Measurements from ENCODE around the gene GNAI2.

GNAI2 gene

GRCh38 chr3:50192124-50192523, 43.9 kb upstream of the GNAI2 start:
- peaks cover 7% of the 10 kb centered on the region for H3K4me1 Mint-ChIP-seq
- TF ChIP-seq CTCF (IDR thresholded peaks at IDR 0.05; ENCODE audit: unreplicated experiment in 3 of 3), result no peak
- peaks cover 14% of the 10 kb centered on the region for H3K27me3 Mint-ChIP-seq (ENCODE audit: low read depth)
- H3K27ac Mint-ChIP-seq, result no peak overlapping the region
- no peaks in the 10 kb centered on the region for H3K9me3 Mint-ChIP-seq
- no peaks in the 10 kb centered on the region for H3K36me3 Mint-ChIP-seq (ENCODE audit: low read depth)
- no peak overlapping the region for H3K4me3 Mint-ChIP-seq

DNA sequence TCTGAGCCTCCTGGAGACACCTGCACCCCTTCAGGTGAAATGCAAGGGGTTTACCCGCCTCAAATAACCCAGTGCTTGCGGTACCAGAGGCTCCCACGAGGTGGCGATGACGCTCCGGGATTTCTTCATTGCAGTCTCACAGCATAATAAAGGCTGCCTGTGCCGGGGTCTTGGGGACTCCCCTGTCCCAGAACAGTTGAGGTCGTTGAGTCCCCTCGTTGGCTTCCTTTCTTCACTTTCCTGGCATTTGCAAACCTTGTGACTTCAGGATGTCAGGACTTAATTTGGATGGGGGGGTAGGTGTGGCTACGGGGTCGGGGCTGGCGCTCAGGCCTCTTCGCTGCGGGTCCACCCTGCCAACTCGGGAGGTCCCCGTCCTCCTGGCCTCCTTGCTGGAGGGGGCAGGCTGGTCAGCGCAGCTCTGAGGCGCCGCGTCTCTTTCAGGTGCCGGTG, 43.3 kb upstream of the GNAI2 start:
- Mint-ChIP-seq H3K27ac (no peak overlapping the region), H3K36me3 (ENCODE audit: low read depth) (no peaks in the 10 kb centered on the region), H3K4me1 (peaks cover 7% of the 10 kb centered on the region), H3K9me3 (no peaks in the 10 kb centered on the region), H3K4me3 (no peak overlapping the region), H3K27me3 (ENCODE audit: low read depth) (peaks cover 18% of the 10 kb centered on the region)
- TF ChIP-seq CTCF (IDR thresholded peaks at IDR 0.05; ENCODE audit: unreplicated experiment in 3 of 3), result peak; percentile 87 to 94 (median 94)

DNA sequence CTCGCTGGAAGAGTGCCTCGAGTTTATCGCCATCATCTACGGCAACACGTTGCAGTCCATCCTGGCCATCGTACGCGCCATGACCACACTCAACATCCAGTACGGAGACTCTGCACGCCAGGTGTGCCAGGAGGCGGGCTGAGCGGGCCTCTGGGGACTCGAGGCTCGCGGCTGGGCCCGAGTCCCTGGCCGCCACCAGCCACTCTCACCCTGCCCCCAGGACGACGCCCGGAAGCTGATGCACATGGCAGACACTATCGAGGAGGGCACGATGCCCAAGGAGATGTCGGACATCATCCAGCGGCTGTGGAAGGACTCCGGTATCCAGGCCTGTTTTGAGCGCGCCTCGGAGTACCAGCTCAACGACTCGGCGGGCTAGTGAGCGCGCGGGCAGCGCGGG, 42.7 kb upstream of the GNAI2 start:
- H3K4me3 Mint-ChIP-seq, result no peak overlapping the region
- no peak for TF ChIP-seq CTCF (IDR thresholded peaks at IDR 0.05; ENCODE audit: unreplicated experiment in 3 of 3)

DNA sequence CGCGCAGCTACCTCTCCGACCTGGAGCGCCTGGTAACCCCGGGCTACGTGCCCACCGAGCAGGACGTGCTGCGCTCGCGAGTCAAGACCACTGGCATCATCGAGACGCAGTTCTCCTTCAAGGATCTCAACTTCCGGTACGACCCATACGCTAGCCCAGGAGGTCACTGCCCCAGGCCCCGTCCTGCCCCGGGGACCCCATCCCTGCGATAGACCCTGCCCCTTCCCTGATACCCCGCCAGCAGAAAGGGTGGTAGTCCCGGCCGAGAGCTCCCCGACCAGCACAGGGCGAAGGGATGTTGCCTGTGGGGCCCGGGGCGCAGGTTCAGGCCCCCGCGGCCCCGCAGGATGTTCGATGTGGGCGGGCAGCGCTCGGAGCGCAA, 42.3 kb upstream of the GNAI2 start:
- no peak for TF ChIP-seq CTCF (IDR thresholded peaks at IDR 0.05; ENCODE audit: unreplicated experiment in 3 of 3)

More for the DNA sequence above, 42.7 kb upstream of the GNAI2 start:
- H3K36me3 Mint-ChIP-seq (ENCODE audit: low read depth), result no peaks in the 10 kb centered on the region
- no peaks in the 10 kb centered on the region for H3K9me3 Mint-ChIP-seq
- H3K27me3 Mint-ChIP-seq (ENCODE audit: low read depth), result peaks cover 18% of the 10 kb centered on the region
- no peak overlapping the region for H3K27ac Mint-ChIP-seq
- H3K4me1 Mint-ChIP-seq, result peaks cover 7% of the 10 kb centered on the region

DNA sequence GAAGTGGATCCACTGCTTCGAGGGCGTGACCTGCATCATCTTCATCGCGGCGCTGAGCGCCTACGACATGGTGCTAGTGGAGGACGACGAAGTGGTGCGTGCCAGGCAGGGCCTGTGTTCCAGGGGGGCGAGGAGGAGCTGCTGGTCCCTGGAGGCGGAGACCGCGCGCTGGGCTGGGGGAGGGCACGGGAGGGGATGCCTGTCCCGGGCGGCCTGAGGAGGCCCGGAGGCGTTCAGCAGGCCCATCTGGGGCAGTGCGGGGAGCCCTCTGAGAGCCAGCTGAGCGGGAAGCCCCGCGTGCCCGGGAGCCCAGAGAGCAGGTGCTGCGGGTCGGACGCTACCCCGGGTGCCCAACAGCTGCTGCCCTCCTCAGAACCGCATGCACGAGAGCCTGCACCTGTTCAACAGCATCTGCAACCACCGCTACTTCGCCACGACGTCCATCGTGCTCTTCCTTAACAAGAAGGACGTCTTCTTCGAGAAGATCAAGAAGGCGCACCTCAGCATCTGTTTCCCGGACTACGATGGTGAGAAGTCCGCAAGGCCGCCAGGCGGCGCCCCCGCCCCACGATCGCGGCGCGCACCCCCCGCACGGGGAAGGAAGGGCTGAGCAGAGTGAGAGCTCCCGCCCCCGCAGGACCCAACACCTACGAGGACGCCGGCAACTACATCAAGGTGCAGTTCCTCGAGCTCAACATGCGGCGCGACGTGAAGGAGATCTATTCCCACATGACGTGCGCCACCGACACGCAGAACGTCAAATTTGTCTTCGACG, 41.7 kb upstream of the GNAI2 start:
- peak; percentile 76 to 77 (median 77) for TF ChIP-seq CTCF (IDR thresholded peaks at IDR 0.05; ENCODE audit: unreplicated experiment in 3 of 3)
- peaks cover 3% of the 10 kb centered on the region for H3K4me1 Mint-ChIP-seq
- no peaks in the 10 kb centered on the region for H3K9me3 Mint-ChIP-seq
- H3K27ac Mint-ChIP-seq, result no peak overlapping the region
- H3K36me3 Mint-ChIP-seq (ENCODE audit: low read depth), result no peaks in the 10 kb centered on the region
- H3K27me3 Mint-ChIP-seq (ENCODE audit: low read depth), result peaks cover 16% of the 10 kb centered on the region
- H3K4me3 Mint-ChIP-seq, result no peak overlapping the region

More for the DNA sequence above, 42.3 kb upstream of the GNAI2 start:
- Mint-ChIP-seq H3K27me3 (ENCODE audit: low read depth) (peaks cover 18% of the 10 kb centered on the region), H3K9me3 (no peaks in the 10 kb centered on the region), H3K4me1 (peaks cover 7% of the 10 kb centered on the region), H3K36me3 (ENCODE audit: low read depth) (no peaks in the 10 kb centered on the region), H3K4me3 (no peak overlapping the region), H3K27ac (no peak overlapping the region)

Data from nephron (organoid).